ENCODE results near the gene SPATA33.

Gene SPATA33

GRCh38 chr16:89615176-89615575 lies 42.5 kb upstream of the SPATA33 start:
- TF ChIP-seq, protein P1, sequence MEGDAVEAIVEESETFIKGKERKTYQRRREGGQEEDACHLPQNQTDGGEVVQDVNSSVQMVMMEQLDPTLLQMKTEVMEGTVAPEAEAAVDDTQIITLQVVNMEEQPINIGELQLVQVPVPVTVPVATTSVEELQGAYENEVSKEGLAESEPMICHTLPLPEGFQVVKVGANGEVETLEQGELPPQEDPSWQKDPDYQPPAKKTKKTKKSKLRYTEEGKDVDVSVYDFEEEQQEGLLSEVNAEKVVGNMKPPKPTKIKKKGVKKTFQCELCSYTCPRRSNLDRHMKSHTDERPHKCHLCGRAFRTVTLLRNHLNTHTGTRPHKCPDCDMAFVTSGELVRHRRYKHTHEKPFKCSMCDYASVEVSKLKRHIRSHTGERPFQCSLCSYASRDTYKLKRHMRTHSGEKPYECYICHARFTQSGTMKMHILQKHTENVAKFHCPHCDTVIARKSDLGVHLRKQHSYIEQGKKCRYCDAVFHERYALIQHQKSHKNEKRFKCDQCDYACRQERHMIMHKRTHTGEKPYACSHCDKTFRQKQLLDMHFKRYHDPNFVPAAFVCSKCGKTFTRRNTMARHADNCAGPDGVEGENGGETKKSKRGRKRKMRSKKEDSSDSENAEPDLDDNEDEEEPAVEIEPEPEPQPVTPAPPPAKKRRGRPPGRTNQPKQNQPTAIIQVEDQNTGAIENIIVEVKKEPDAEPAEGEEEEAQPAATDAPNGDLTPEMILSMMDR (conservative IDR thresholded peaks at IDR 0.05) = no peak
- H3K27ac ChIP-seq = no peak overlapping the region

DNA sequence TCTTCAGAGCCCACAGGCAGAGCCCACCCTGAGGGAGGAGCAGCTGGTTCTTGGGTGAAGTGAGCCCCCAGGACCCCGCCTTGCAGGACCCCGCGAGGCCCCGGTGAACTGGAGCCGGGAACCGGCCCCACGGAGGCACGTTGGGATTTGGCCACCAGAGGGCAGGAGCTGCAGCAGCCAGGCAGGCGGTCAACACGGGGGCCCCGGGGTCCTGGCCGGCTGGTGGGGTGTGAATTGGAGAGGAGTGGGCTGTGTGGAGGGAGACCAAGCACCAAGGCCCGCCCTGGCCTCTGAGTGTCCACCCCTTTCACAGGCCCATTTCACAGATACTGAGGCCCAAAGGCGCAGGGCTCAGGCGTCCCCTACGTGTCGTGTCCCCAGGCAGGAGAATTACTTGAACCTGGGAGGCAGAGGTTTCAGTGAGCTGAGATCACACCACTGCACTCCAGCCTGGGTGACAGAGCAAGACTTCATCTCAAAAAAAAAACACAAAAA lies 42.0 kb upstream of the SPATA33 start:
- H3K27ac ChIP-seq = no peak overlapping the region

DNA sequence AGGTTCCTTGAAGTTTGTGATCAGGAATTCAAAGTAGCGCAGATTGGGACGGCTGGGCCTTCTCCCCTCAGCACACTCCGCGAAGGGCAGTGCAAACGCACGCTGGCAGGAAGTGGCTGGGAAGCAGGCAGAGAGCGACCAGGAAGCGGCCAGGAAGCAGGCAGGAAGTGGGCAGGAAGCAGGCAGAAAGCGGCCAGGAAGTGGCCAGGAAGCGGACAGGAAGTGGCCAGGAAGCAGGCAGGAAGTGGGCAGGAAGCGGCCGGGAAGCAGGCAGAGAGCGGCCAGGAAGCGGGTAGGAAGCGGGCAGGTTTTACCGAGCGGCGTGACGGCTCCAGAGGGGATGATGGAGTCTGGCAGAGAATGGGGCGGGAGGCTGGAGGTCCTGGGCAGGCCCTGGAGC lies 41.0 kb upstream of the SPATA33 start:
- TF ChIP-seq, protein P1 (conservative IDR thresholded peaks at IDR 0.05) = no peak
- H3K27ac ChIP-seq = no peak overlapping the region

More for the DNA sequence above, 42.0 kb upstream of the SPATA33 start:
- TF ChIP-seq, protein P1 (conservative IDR thresholded peaks at IDR 0.05) = peak; percentile 63

DNA sequence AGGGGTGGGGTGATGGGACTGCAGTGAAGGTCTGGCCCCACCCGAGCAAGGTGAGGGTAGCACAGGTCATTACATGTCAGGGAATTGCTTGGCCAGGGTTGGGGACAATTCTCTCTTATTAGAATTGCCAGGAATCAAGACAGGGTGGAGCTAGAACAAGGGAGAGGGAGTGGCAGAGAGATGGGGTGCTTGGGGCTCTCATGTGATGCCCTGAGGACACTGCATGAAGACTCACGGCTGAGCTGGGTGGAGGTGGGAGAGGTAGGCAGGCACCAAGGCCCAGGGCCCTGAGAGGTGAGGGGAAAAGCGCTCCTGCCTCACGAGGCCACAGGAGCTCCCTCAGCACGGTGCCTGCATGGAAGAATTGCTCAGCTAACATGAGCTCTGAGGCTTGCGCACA lies 40.6 kb upstream of the SPATA33 start:
- H3K27ac ChIP-seq = no peak overlapping the region
- TF ChIP-seq, protein P1 (conservative IDR thresholded peaks at IDR 0.05) = no peak

DNA sequence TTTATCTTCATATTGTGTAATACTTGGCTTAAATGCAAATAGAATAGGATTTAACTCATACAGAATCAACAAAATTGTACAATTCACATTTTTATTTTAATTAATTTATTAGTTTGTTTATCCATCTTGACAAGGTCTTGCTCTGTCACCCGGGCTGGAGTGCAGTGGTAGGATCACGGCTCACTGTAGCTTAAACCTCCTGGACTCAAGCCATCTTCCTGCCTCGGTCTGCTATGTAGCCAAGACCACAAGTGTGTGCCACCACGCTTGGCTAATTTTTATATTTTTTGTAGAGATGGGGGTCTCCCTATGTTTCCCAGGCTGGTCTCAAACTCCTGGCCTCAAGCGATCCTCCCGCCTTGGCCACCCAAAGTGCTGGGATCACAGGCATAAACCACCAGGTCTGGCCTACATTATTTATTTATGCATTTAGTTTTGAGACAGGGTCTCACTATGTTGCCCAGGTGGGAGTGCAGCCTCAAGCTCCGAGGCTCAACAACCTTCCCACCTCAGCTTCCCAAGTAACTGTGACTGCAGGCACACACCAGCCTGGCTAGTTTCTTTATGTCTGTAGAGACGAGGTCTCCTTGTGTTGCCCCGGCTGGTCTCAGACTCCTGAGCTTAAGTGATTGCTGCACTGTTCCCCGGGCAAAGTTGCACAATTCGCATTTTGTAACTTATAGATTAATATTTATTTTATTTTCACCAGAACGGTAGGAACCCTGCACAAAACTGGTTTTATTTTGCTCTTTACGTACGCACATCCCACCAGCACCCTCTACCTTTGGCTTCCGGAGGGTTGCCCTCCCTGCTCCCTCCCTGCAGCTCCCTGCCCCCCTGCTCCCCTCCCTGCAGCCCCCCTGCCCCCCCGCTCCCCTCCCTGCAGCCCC lies 39.3 kb upstream of the SPATA33 start:
- TF ChIP-seq, protein P1 (conservative IDR thresholded peaks at IDR 0.05) = no peak
- H3K27ac ChIP-seq = no peak overlapping the region

GRCh38 chr16:89619840-89620239 lies 37.8 kb upstream of the SPATA33 start:
- H3K27ac ChIP-seq = no peak overlapping the region
- TF ChIP-seq, protein P1 (conservative IDR thresholded peaks at IDR 0.05) = no peak

DNA sequence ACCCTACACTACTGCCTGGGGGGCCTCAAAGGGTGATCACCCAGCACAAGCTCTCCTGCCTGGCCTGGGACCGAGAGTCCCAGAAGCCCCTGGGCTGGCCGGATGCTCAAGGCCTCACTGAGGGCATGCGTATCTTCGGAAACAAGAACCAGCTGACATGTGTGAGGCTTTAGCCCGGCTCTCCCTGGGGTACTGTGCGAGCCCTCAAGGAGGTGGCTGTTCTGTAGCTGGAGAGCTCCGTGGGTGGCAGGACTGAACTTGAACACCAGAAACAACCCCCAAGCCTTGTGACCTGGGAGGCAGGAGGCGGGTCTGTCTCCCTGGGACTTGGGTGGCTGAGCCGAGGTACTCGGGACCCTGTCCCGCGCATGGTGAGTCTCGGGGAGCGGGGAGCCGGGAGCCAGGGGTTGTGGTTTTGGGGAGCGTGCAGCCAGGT lies 37.2 kb upstream of the SPATA33 start:
- H3K27ac ChIP-seq = no peak overlapping the region
- TF ChIP-seq, protein P1 (conservative IDR thresholded peaks at IDR 0.05) = no peak

All from VCaP (cell line).